Esophagus mucosa (tissue), 1 donor: ENCODE data around the gene SVOPL. TPM values are rescaled to one million over a fixed set of nuclear protein-coding genes. Genes with fewer than 3 reads are reported as not detected.

Experiments
- ATAC-seq: fragments of 200-7000 bp; cut with Tn5 transposase; one replicate; pipeline ENCODE4 v1.9.1; 2020
- total RNA-seq: library from RNA; stranded (reverse); gene quantifications from one replicate; pipeline ENCODE4 v1.2.4, GENCODE V29; 2023
- donor health status: DM: yes; HTN: yes; CAD: no.

Gene SVOPL
- total RNA-seq, 1 donor from 2014 or later, result not detected

GRCh38 chr7:138603549-138604318 lies 97.4 kb downstream of the SVOPL start:
- ATAC-seq, result no peak

GRCh38 chr7:138602451-138602850 lies 98.7 kb downstream of the SVOPL start:
- no peak for ATAC-seq

DNA sequence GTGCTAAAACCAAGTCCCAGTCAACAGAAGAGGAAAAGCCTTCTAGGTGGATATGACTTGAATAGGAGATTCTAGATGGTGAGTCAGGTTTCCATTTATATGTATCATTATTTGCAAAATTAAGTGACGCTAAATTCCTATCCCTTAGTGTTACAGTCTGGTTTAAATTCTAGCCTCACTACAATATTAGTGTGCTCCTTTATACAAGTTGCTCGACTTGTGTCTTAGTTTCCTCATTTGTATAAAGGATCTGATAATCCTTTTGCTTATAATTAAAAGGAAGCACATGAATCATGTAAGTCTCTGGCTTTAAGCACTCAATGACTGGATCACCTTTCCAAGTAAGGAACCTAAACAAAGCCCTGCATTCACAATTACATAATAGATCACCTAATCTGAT lies 105.7 kb downstream of the SVOPL start:
- peak; percentile 99 for ATAC-seq

GRCh38 chr7:138590154-138590553 lies 111.0 kb downstream of the SVOPL start:
- ATAC-seq, result no peak

GRCh38 chr7:138588986-138589385 lies 112.2 kb downstream of the SVOPL start:
- no peak for ATAC-seq

DNA sequence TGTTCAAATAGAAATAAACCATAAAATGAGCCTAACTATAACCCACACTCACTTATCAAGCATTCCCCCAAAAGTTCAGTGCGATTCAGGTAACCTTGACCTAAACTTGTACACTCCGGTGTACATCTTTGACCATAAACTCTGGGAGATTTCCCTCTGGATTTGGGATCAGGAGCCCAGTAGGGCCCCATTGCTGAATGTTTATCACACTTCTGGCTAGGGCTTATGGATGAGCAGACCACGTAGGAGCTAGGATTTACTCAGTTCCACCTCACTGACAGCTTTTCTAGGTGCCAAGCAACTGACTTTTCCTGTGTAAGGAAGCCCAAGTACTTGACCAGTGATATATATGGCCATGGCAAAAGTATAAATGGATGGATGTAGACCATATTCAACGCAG lies 113.7 kb downstream of the SVOPL start:
- no peak for ATAC-seq

DNA sequence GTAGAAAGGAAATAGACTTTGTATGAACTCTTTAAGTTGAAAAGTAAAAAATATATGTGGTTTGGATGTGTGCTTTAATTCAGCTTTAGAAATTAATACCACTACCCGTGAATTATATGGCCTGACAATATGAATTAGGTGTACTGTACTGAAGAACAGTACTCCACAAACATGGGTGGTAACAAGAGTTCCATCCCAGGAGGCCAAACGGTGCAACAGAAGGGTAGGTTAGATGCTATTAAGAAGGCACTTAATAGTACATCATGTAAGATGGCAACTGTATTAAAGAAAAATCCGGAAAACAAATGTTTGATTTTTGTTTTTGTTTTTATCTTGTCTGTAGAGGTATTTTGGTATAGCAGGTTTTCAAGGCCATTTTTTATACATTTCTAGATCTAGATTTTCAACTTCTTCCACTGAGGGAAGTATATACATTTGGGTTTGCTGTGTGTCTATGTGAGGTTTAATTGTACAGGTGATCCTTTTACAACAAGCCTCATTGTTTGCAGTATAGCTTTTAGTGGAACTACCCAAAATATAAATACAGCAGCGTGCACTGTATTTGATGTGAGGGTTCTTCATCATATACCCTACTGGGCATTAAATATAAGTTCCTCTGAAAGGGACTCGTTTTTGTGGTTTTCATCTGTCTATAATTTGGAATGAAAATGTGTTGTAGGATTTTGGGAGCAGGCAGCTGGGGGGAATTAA lies 115.7 kb downstream of the SVOPL start:
- ATAC-seq, result no peak

GRCh38 chr7:138584696-138585095 lies 116.5 kb downstream of the SVOPL start:
- no peak for ATAC-seq

GRCh38 chr7:138584283-138584682 lies 116.9 kb downstream of the SVOPL start:
- ATAC-seq, result no peak

DNA sequence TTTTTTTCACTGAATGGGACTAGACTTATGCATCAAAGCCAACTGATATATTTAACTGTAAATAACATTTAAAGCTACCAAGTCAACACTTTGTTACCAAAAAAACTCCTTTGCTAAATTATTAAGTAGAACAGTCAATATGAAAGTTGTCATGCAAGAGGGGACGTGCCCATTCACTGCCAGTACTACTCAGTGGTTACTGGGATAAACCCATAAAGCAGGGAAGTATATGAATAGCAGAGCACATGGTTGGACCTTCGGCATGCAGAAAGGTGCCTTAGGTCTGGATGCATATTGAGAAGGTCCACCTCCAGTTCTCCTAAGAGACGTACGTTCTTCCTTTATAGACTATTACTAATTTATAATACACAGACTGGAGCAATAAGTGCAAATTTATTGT lies 120.1 kb downstream of the SVOPL start:
- no peak for ATAC-seq

DNA sequence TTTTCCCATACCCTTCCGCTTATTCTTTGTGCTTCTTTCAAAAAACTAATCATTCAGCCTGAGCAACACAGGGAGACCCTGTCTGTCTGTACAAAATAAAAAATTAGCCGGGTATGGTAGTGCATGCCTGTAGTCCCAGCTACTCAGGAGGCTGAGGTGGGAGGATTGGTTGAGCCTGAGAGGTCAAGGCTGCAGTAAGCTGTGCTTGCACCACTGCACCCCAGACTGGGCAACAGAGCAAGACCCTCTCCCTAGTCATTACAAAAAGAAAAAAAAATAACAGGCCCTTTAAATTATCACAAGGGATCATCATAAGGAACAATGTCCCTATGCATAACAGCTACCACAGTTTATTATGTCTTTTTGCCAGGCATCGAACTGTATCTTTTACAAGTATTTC lies 121.5 kb downstream of the SVOPL start:
- no peak for ATAC-seq

GRCh38 chr7:138579136-138579535 lies 122.0 kb downstream of the SVOPL start:
- ATAC-seq, result no peak

DNA sequence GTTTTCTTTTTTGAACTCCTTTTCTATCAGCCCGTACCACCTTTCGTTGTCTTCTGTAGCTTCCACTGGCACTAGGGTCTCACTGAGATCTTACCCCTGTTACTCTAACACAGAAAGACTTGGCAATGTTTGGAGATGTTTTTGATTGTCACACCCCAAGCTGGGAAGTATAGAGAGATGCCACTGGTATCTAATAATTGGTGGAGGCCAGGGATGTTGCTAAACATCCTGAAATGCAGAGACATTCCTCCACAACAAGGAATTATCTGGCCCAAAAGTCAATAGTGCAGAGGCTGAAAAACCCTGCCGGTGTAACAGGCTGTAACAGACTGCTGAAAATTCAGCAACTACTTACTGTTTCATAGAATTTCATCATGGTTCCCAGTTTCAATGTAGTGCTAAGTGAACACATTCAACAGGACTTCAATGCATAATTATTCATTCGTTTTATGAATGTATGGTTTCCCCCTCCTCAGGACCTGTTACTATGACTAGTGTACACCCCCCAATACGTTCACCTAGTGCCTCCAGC lies 125.2 kb downstream of the SVOPL start:
- no peak for ATAC-seq

DNA sequence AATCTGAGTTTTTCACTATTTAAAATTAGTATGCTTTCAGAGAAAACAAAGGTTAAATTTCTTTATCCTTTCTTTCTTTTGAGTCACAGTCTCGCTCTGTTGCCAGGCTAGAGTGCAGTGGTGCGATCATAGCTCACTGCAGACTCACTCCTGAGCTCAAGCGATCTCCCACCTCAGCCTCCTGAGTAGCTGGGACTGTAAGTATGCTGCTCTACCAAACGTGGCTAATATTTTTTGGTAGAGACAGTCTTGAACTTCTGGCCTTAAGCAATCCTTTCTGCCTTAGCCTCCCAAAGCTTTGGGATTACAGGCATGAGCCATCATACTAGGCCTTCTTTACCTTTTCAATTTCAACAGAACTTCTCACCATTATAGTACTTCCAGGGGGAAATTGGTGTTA lies 127.4 kb downstream of the SVOPL start:
- no peak for ATAC-seq

DNA sequence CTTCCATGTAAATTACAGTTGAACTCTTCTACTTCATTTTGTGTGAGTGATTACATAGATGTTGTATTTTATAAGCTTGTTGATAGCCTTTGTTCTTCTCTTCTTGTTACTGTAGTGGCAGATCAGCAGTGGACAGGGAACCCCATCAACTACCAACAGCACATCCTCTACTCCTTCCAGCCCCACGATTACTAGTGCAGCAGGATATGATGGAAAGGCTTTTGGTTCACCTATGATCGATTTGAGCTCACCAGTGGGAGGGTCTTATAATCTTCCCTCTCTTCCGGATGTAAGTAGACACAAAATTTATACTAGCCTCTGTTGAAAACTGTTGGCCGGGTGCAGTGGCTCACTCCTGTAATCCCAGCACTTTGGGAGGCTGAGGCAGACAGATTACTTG lies 130.4 kb downstream of the SVOPL start:
- ATAC-seq, result no peak

DNA sequence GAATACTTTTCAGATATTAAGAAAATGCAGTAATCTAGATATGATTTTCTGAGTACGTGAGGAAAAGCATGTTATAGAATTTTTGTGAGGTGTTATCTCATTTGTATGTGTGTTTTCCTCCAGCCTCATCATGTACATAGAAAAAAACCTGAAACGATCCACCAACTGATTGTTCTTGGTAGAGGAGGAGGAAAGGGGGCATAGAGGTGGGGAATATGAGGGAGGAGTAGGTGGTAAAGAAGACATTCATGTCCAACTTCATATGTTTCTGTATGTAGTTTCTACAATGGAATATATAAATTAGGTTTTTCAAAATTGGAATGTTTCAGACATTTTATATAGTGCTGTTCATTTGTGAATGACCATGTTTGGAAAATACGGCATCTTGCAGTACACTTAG lies 131.7 kb downstream of the SVOPL start:
- ATAC-seq, result no peak

GRCh38 chr7:138568655-138569054 lies 132.5 kb downstream of the SVOPL start:
- no peak for ATAC-seq

- peak; percentile 28 for ATAC-seq
Observed at GRCh38 chr7:138565451-138566114, 135.6 kb downstream of the SVOPL start.

DNA sequence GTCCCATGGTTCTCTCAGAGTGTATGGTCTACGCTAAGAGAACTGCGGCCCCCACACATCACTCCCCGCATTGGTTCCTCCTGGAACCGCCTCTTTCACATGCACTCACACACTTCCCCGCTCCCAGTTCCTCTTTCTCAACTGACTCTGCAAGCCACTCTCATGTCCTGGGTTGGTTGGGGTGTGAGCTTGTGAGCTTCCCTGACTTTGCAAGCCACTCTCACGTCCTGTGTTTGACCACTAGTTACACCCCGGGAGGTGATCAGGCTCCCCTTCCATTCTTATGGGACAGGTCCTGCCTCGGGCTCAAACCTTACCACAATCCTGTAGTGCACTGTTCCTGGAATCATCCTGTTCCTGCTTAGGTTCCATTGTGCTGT lies 136.1 kb downstream of the SVOPL start:
- ATAC-seq, result peak; percentile 9

GRCh38 chr7:138564365-138564764 lies 136.8 kb downstream of the SVOPL start:
- peak; percentile 83 for ATAC-seq

DNA sequence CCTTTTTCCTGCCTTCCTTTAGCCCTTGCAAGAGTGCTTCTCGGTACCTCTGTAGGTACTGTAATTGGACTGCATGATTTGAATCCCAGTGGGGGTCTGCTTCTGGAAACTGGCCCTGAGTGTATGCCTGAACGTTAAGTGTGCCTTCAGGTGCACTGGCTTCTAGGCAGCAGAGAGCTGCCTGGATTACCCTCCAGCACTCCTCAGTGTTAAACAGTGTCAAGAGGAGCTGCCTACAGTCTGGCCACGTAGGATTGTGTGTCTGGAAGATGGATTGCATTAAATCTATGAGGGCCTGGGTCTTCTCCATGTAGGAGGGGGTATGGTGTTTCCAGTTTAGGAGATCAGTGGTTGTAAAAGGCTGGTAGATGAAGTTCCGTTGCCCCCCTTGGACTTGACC lies 137.4 kb downstream of the SVOPL start:
- ATAC-seq, result no peak

- no peak for ATAC-seq
Observed at GRCh38 chr7:138559448-138559847, 141.7 kb downstream of the SVOPL start.

- ATAC-seq, result no peak
Observed at GRCh38 chr7:138556771-138557484, 144.2 kb downstream of the SVOPL start.
